ENCODE data around the gene MYH14. TPM values are rescaled to one million over a fixed set of nuclear protein-coding genes. Genes with fewer than 3 reads are reported as not detected.

MYH14 gene
- total RNA-seq, 2 experiments from 2014 or later, result not detected

GRCh38 chr19:50303558-50303957 lies 100.1 kb downstream of the MYH14 start:
- no peak for DNase-seq (ENCODE audit: low spot score)
- Histone ChIP-seq H3K36me3 (ENCODE audit: insufficient read depth, low read length) (no peaks in the 10 kb centered on the region), H4K20me1 (ENCODE audit: insufficient read depth, low read length) (no peaks in the 10 kb centered on the region), H3K9me3 (ENCODE audit: low read length) (no peaks in the 10 kb centered on the region), H3K79me2 (ENCODE audit: insufficient read depth, low read depth, low read length) (no peaks in the 10 kb centered on the region), H3K9me2 (ENCODE audit: insufficient read depth, low read length) (no peaks in the 10 kb centered on the region), H2AFZ (ENCODE audit: low read length) (no peak overlapping the region), H3K27ac (ENCODE audit: low read depth, low read length, poor library complexity, severe bottlenecking) (no peak overlapping the region), H3K4me3 (ENCODE audit: low read depth, low read length, poor library complexity, severe bottlenecking) (no peak overlapping the region), H3K4me1 (ENCODE audit: insufficient read depth, low read length, poor library complexity, severe bottlenecking) (peaks cover 4% of the 10 kb centered on the region), H3K4me2 (ENCODE audit: low read length) (no peak overlapping the region)
- no TSS peak for BruUV-seq (replicated peaks)
- TF ChIP-seq CTCF (conservative IDR thresholded peaks at IDR 0.05; ENCODE audit: low read length) (no peak), EZH2phosphoT487 (IDR thresholded peaks at IDR 0.05; ENCODE audit: borderline replicate concordance, low read depth, low read length) (no peak)
- intact Hi-C loops (cut with micrococcal nuclease; ENCODE audit: unreplicated experiment), result no loop called here
- ChIA-PET POLR2A (no interaction called here), CTCF (ENCODE audit: unreplicated experiment) (no interaction called here)

GRCh38 chr19:50308991-50309390 lies 105.6 kb downstream of the MYH14 start:
- Histone ChIP-seq H2AFZ (ENCODE audit: low read length) (no peak overlapping the region), H3K27ac (ENCODE audit: low read depth, low read length, poor library complexity, severe bottlenecking) (no peak overlapping the region), H3K4me3 (ENCODE audit: low read depth, low read length, poor library complexity, severe bottlenecking) (no peak overlapping the region), H3K9me2 (ENCODE audit: insufficient read depth, low read length) (no peaks in the 10 kb centered on the region), H3K79me2 (ENCODE audit: insufficient read depth, low read depth, low read length) (no peaks in the 10 kb centered on the region), H3K4me2 (ENCODE audit: low read length) (no peak overlapping the region), H4K20me1 (ENCODE audit: insufficient read depth, low read length) (no peaks in the 10 kb centered on the region), H3K4me1 (ENCODE audit: insufficient read depth, low read length, poor library complexity, severe bottlenecking) (peaks cover 4% of the 10 kb centered on the region), H3K9me3 (ENCODE audit: low read length) (no peaks in the 10 kb centered on the region), H3K36me3 (ENCODE audit: insufficient read depth, low read length) (no peaks in the 10 kb centered on the region)
- CTCF ChIA-PET (ENCODE audit: unreplicated experiment), result no interaction called here
- intact Hi-C loops (cut with micrococcal nuclease; ENCODE audit: unreplicated experiment), result no loop called here
- TF ChIP-seq CTCF (conservative IDR thresholded peaks at IDR 0.05; ENCODE audit: low read length), result no peak
- no peak for TF ChIP-seq EZH2phosphoT487 (IDR thresholded peaks at IDR 0.05; ENCODE audit: borderline replicate concordance, low read depth, low read length)
- POLR2A ChIA-PET, result no interaction called here
- no TSS peak for BruUV-seq (replicated peaks)
- no peak for DNase-seq (ENCODE audit: low spot score)

GRCh38 chr19:50309396-50310125 lies 106.1 kb downstream of the MYH14 start:
- no peak overlapping the region for H3K4me2 ChIP-seq (ENCODE audit: low read length)
- ChIA-PET CTCF (ENCODE audit: unreplicated experiment) (no interaction called here), POLR2A (no interaction called here)
- no peaks in the 10 kb centered on the region for H3K36me3 ChIP-seq (ENCODE audit: insufficient read depth, low read length)
- no peaks in the 10 kb centered on the region for H3K9me3 ChIP-seq (ENCODE audit: low read length)
- H2AFZ ChIP-seq (ENCODE audit: low read length), result no peak overlapping the region
- TF ChIP-seq EZH2phosphoT487 (IDR thresholded peaks at IDR 0.05; ENCODE audit: borderline replicate concordance, low read depth, low read length) (no peak), CTCF (conservative IDR thresholded peaks at IDR 0.05; ENCODE audit: low read length) (no peak)
- DNase-seq (ENCODE audit: low spot score), result no peak
- H3K79me2 ChIP-seq (ENCODE audit: insufficient read depth, low read depth, low read length), result no peaks in the 10 kb centered on the region
- intact Hi-C loops (cut with micrococcal nuclease; ENCODE audit: unreplicated experiment), result no loop called here
- no peaks in the 10 kb centered on the region for H4K20me1 ChIP-seq (ENCODE audit: insufficient read depth, low read length)
- no TSS peak for BruUV-seq (replicated peaks)
- no peak overlapping the region for H3K27ac ChIP-seq (ENCODE audit: low read depth, low read length, poor library complexity, severe bottlenecking)
- H3K4me3 ChIP-seq (ENCODE audit: low read depth, low read length, poor library complexity, severe bottlenecking), result no peak overlapping the region
- H3K4me1 ChIP-seq (ENCODE audit: insufficient read depth, low read length, poor library complexity, severe bottlenecking), result peaks cover 8% of the 10 kb centered on the region
- no peaks in the 10 kb centered on the region for H3K9me2 ChIP-seq (ENCODE audit: insufficient read depth, low read length)
